ENCODE measurements around the gene MPV17L2. TPM values are rescaled to one million over a fixed set of nuclear protein-coding genes. Genes with fewer than 3 reads are reported as not detected.
"Not testable (repeated sequence)": the region's sequence is repeated elsewhere in the genome, so short reads cannot be mapped to it uniquely, and the experiment has no call there.

Gene MPV17L2
- total RNA-seq, 2 experiments from 2014 or later, result 5.8 to 6.5 TPM

DNA sequence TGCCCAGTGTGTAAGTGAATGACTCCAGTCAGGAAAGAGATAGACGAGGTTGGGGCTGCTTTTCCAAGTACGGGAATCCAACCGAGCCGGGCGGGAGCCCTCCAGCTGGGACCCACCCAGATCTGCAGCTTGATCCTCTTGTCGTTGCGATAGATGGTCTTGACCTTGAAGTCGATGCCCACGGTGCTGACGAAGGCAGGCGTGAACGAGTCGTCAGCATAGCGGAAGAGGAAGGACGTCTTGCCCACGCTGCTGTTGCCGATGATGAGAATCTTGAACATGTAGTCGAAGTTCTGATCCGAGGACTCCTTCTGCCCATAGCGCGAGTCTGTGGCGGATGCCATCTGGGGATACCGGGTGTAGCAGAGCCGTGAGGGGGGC is 9.4 kb downstream of the MPV17L2 start:
- peaks cover 5% of the 10 kb centered on the region for H3K27me3 Mint-ChIP-seq
- peak overlapping the region; percentile 51 for H3K27ac Mint-ChIP-seq
- POLR2A ChIA-PET, result interaction anchor here (2.4 to 4.0 kb wide), 2 partner anchors 78 to 120 kb away, joined by 12 to 42 read pairs; partner anchors contain the start of genes JUND and LSM4
- peaks cover 12% of the 10 kb centered on the region for H3K36me3 Mint-ChIP-seq
- DNase-seq, result no peak
- H3K9me3 Mint-ChIP-seq, result no peaks in the 10 kb centered on the region
- H3K4me3 Mint-ChIP-seq, result peak overlapping the region; percentile 93
- peaks cover 11% of the 10 kb centered on the region for H3K4me1 Mint-ChIP-seq
- ATAC-seq (ENCODE audit: low read depth), result no peak

- ATAC-seq (ENCODE audit: low read depth) (no peak), DNase-seq (peak; percentile 62)
- H3K4me1 Mint-ChIP-seq, result peaks cover 11% of the 10 kb centered on the region
- H3K9me3 Mint-ChIP-seq, result no peaks in the 10 kb centered on the region
- peak overlapping the region; percentile 93 for H3K4me3 Mint-ChIP-seq
- peak overlapping the region; percentile 93 for H3K27ac Mint-ChIP-seq
- H3K36me3 Mint-ChIP-seq, result peaks cover 12% of the 10 kb centered on the region
- peaks cover 5% of the 10 kb centered on the region for H3K27me3 Mint-ChIP-seq
- POLR2A ChIA-PET, result interaction anchor here (1.1 to 4.0 kb wide), 8 partner anchors 8 to 141 kb away, joined by 3 to 42 read pairs (median 9); partner anchors contain the start of genes IL12RB1, JUND, LSM4 and MPV17L2
These were observed 9.9 kb downstream of the MPV17L2 start for GRCh38 chr19:18202778-18203407.

GRCh38 chr19:18203408-18203862 is 10.4 kb downstream of the MPV17L2 start:
- Mint-ChIP-seq H3K27ac (peak overlapping the region; percentile 93), H3K4me3 (peak overlapping the region; percentile 93), H3K27me3 (peaks cover 6% of the 10 kb centered on the region), H3K36me3 (peaks cover 12% of the 10 kb centered on the region), H3K4me1 (peaks cover 11% of the 10 kb centered on the region), H3K9me3 (no peaks in the 10 kb centered on the region)
- DNase-seq (no peak), ATAC-seq (ENCODE audit: low read depth) (no peak)
- POLR2A ChIA-PET, result interaction anchor here (0.6 to 4.0 kb wide), 12 partner anchors 9 to 225 kb away, joined by 3 to 42 read pairs (median 5); partner anchors contain the start of genes IL12RB1, JUND, LSM4 and MPV17L2

DNA sequence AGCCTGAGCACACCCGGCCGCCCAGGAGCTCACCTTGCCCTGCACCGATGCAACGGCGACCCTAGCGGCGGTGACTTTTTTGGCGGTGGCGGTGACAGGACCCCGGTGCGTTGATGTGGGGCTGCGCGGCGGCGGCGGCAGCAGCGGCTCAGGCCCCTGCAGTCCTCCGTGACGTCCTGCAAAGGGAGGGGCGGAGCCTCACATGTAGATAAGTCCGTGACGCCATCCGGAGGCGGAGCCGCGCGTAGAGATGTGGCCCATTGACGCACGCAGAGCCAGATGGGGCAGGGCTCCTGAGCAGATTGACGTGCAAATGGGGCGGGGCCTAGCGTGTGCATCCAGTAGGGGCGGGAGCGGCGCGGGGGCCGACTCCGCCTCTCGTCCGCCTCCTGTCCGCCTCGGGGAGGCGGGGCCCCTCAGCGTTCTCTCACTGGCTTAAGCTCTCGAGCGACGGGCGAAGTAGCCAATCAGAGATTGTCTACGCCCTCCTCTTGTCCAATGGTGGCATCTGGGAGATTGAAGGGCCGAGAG is 10.9 kb downstream of the MPV17L2 start, which contains the start of gene RAB3A:
Gene RAB3A (minus strand): TSS at position 180 of the 531 bp plus-strand sequence. CDS start 1,302 bp downstream, outside the sequence.
- ATAC-seq (ENCODE audit: low read depth), result peak; percentile 92
- Mint-ChIP-seq H3K4me3 (peak within 1 kb of the TSS; percentile 93), H3K27me3 (peaks cover 10% of the 10 kb centered on the region)

DNA sequence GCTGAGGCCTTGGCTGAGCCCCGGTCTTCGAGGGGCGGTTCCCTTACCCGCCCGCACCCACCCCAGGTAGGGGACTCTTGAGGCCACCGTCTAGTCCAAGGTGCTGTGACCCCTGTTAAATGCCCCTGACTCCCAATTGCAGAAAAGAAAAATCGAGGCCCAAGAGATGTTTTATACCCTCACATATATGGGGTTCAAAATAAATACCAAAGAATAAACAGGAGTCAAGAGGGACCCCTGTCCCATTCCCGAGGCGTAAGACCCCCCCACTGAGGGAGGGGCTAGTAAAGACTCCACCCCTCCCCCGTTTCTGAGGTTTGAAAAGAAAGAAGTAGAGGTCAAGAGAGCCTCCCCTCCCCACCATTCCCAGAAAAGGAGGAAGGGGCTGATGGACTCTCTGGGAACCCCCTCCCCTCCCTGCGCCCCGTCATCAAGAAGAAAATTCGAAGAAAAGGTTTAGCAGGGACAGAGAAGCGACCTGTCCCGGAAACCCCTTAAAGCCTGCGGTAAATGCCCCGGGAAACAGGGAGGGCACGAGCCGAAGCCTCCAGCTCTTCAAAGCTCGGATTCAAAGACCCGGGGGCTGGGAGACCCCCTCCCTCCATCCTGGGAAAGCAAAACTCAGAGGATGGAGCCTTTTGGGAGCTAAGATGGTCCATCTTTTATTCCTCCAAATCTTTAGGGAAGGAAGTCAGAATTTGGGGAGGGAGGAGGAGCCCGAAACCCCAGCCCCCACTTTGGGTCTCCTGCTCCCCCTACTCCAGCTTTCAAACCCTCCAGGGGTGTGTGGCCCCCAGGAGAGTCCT is 11.6 kb downstream of the MPV17L2 start:
- H3K36me3 Mint-ChIP-seq, result peaks cover 12% of the 10 kb centered on the region
- H3K27me3 Mint-ChIP-seq, result peaks cover 10% of the 10 kb centered on the region
- POLR2A ChIA-PET, result interaction anchor here (0.6 to 4.0 kb wide), 16 partner anchors 10 to 988 kb away, joined by 3 to 42 read pairs (median 4); partner anchors contain the start of genes JUND, LSM4, MPV17L2 and PIK3R2
- DNase-seq (peak; percentile 68), ATAC-seq (ENCODE audit: low read depth) (peak; percentile 7)
- no peaks in the 10 kb centered on the region for H3K9me3 Mint-ChIP-seq
- H3K4me1 Mint-ChIP-seq, result peaks cover 11% of the 10 kb centered on the region
- peak overlapping the region; percentile 90 for H3K27ac Mint-ChIP-seq
- H3K4me3 Mint-ChIP-seq, result peak overlapping the region; percentile 78

More for the DNA sequence above, 10.9 kb downstream of the MPV17L2 start, which contains the start of gene RAB3A:
- H3K9me3 Mint-ChIP-seq, result no peaks in the 10 kb centered on the region
- POLR2A ChIA-PET, result interaction anchor here (0.6 to 4.0 kb wide), 12 partner anchors 9 to 225 kb away, joined by 3 to 42 read pairs (median 5); partner anchors contain the start of genes IL12RB1, JUND, LSM4 and MPV17L2
- H3K36me3 Mint-ChIP-seq, result peaks cover 12% of the 10 kb centered on the region
- peak within 1 kb of the TSS; percentile 93 for H3K27ac Mint-ChIP-seq
- peaks cover 11% of the 10 kb centered on the region for H3K4me1 Mint-ChIP-seq
- peak; percentile 98 for DNase-seq

- no peak for DNase-seq
- H3K36me3 Mint-ChIP-seq, result peaks cover 10% of the 10 kb centered on the region
- H3K4me3 Mint-ChIP-seq, result peak overlapping the region; percentile 78
- no peak for ATAC-seq (ENCODE audit: low read depth)
- H3K9me3 Mint-ChIP-seq, result no peaks in the 10 kb centered on the region
- peaks cover 11% of the 10 kb centered on the region for H3K4me1 Mint-ChIP-seq
- peaks cover 12% of the 10 kb centered on the region for H3K27me3 Mint-ChIP-seq
- peak overlapping the region; percentile 90 for H3K27ac Mint-ChIP-seq
- POLR2A ChIA-PET, result interaction anchor here (0.6 to 4.0 kb wide), 10 partner anchors 11 to 988 kb away, joined by 3 to 42 read pairs (median 5); partner anchors contain the start of genes JUND, MPV17L2 and PIK3R2
These were observed 12.3 kb downstream of the MPV17L2 start for GRCh38 chr19:18205200-18205892.

DNA sequence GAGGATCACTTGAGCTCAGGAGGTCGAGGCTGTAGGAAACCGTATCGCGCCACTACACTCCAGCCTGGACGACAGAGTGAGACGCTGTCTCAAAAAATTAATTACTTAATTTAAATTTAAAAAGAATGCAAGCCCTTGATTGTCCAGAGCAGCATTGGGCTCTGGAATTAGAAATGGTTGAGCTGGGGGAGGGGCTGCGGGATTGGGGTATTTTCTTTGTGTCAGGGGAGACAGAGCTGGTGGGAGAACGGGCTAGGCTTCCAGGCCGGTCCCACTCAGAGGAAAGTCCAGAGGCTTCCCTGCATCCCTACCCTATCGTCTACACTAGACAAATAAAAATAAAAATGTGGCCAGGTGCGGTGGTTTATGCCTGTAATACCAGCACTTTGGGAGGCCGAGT is 13.0 kb downstream of the MPV17L2 start:
- Mint-ChIP-seq H3K27me3 (peaks cover 13% of the 10 kb centered on the region), H3K4me1 (peaks cover 11% of the 10 kb centered on the region), H3K36me3 (peaks cover 10% of the 10 kb centered on the region), H3K4me3 (no peak overlapping the region), H3K9me3 (no peaks in the 10 kb centered on the region), H3K27ac (no peak overlapping the region)
- ATAC-seq (ENCODE audit: low read depth) (no peak), DNase-seq (no peak)
- POLR2A ChIA-PET, result interaction anchor here (4.0 kb wide), 1 partner anchor 74 kb away, joined by 42 read pairs; the partner anchor contains the start of gene JUND

DNA sequence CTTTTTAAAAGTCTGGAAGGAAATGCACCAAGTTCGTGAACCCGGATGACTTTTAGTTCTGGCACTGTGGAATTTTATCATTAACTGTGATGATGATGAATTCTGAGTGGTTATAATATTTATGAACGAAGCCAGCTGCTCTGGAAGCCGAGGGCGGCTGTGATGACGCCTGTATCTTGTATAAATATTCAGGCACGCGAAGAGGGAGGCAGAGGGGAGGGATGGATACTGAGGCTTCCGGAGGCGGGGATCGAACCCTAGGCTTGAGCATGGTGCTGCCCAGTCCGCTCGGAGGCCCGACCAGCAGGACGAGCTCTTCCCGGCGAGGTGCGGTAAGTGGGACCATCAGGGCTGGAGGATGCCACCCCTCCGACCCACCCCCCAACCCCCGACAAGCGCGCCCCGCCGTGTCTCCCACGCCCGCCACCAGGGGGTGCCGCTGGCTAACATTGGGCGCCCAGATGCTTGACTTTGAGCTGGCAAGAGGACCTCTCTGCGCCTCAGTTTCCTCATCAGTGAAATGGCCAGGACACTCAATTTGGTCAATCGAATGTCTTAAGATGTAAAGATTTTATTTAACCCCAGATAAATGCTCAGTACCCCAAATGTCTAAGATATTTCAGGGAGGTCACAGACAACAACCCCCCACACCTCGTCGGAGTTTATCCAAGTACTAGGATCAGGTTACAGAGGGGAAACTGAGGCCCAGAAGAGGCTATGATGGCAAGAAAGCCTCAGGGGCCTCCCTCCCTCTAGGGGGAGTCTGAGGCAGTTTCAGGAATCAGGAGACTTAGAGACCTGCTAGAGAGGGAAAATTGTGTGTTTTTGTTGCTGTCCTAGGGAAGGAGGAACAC is 15.3 kb downstream of the MPV17L2 start:
- H3K4me1 Mint-ChIP-seq, result peaks cover 4% of the 10 kb centered on the region
- peak; percentile 75 for DNase-seq
- H3K9me3 Mint-ChIP-seq, result no peaks in the 10 kb centered on the region
- H3K27ac Mint-ChIP-seq, result no peak overlapping the region
- no peak overlapping the region for H3K4me3 Mint-ChIP-seq
- no peaks in the 10 kb centered on the region for H3K36me3 Mint-ChIP-seq
- no peak for ATAC-seq (ENCODE audit: low read depth)
- POLR2A ChIA-PET, result interaction anchor here (0.5 to 1.0 kb wide), 4 partner anchors 44 to 349 kb away, joined by 3 to 7 read pairs (median 4); partner anchors contain the start of gene JUND
- H3K27me3 Mint-ChIP-seq, result peaks cover 13% of the 10 kb centered on the region

DNA sequence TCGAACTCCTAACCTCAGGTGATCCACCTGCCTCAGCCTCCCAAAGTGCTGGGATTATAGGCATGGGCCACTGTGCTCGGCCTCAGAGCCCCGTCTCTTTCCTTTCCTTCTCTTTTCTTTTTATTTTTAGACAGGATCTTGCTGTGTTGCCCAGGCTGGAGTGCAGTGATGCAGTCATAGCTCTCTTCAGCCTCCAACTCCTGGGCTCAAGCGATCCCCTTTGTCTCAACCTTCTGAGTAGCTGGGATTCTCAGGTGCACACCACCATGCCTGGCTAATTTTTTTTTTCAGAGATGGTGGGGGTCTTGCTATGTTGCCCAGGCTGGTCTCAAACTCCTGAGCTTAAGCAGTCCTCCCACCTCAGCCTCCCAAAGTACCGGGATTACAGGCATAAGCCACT is 16.9 kb downstream of the MPV17L2 start:
- ATAC-seq (ENCODE audit: low read depth); H3K4me1 Mint-ChIP-seq; H3K9me3 Mint-ChIP-seq; H3K27ac Mint-ChIP-seq; POLR2A ChIA-PET; DNase-seq; H3K36me3 Mint-ChIP-seq; H3K4me3 Mint-ChIP-seq: not testable (repeated sequence)
- peaks cover 13% of the 10 kb centered on the region for H3K27me3 Mint-ChIP-seq

DNA sequence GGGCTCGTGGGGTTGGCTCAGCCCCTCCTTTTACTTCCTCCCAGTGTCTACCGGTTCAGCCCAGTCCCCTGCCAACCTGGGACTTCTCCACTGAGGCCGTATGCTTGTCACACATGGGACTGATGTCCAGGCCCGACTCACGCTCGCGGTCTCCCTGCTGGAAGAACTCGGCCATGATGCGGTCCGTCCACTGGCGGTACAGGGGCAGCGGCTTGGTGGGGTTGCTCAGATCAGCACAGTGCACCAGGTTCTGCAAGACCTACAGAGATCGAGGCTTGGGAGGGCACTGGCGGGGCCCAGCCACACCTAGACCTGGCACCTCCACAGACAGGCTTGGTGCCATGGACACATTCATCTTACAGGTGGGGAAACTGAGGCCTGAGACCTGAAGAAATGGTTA is 18.7 kb downstream of the MPV17L2 start:
- no peak overlapping the region for H3K4me3 Mint-ChIP-seq
- no peaks in the 10 kb centered on the region for H3K36me3 Mint-ChIP-seq
- H3K27ac Mint-ChIP-seq, result no peak overlapping the region
- H3K9me3 Mint-ChIP-seq, result no peaks in the 10 kb centered on the region
- DNase-seq (no peak), ATAC-seq (ENCODE audit: low read depth) (no peak)
- peaks cover 6% of the 10 kb centered on the region for H3K4me1 Mint-ChIP-seq
- peaks cover 12% of the 10 kb centered on the region for H3K27me3 Mint-ChIP-seq
- POLR2A ChIA-PET, result no interaction called here

DNA sequence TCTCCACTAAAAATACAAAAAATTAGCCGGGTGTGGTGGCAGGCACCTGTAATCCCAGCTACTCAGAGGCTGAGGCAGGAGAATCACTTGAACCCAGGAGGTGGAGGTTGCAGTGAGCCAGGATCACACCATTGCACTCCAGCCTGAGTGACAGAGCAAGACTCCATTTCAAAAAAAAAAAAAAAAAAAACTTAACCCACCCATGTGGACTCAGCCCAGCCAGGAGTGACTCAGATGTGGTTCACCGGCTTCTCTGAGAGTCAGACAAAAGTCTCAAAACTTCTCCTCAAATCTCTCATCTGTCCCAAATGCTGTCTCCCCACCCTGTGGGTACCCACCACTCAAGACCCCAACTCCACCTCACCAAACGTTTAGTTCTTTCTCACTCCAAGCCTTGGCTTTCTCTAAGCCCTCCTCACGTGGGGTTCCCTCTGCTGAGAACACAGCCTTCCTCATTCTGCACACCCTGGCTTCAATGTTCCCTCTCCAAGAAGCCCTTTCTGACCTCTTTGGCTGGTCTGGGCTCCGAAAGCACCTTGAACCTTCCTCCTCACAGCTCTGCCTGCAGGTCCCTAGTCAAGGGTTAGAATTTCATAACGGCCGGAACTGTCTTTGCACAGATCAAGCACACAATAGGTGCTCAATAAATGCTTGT is 21.9 kb downstream of the MPV17L2 start:
- H3K9me3 Mint-ChIP-seq, result no peaks in the 10 kb centered on the region
- H3K27me3 Mint-ChIP-seq, result peaks cover 5% of the 10 kb centered on the region
- POLR2A ChIA-PET, result no interaction called here
- H3K4me3 Mint-ChIP-seq, result no peak overlapping the region
- no peaks in the 10 kb centered on the region for H3K36me3 Mint-ChIP-seq
- ATAC-seq (ENCODE audit: low read depth), result peak; percentile 26
- H3K4me1 Mint-ChIP-seq, result peaks cover 4% of the 10 kb centered on the region
- no peak overlapping the region for H3K27ac Mint-ChIP-seq
- no peak for DNase-seq
